Measurements from ENCODE around the gene FBRS. TPM values are rescaled to one million over a fixed set of nuclear protein-coding genes. Genes with fewer than 3 reads are reported as not detected.

Gene FBRS
- total and polyA plus RNA-seq, 3 donors from 2014 or later, result 140 to 302 (median 165) TPM

DNA sequence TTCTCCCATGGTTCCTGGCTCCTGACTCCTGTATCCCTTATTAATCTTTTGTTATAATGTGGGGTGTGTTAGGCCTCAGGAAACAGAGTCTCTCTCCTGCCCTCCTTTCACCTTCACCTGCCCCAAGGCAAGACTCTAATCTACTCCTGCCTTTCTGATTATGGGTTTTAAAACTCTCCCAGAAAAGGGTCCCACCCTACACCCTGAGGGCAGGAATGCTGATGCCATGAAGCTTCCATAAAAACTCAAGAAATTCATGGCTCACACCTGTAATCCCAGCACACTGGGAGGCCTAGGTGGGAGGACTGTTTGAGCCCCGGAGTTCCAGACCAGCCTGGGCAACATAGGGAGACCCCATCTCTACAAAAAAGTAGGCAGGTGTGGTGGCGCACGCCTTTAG, 22.1 kb downstream of the FBRS start:
- Histone ChIP-seq H3K4me1 (no peaks in the 10 kb centered on the region), H3K36me3 (ENCODE audit: low read depth, missing control alignments) (no peaks in the 10 kb centered on the region), H3K27me3 (no peaks in the 10 kb centered on the region), H3K9me3 (no peaks in the 10 kb centered on the region), H3K4me3 (no peak overlapping the region), H3K27ac (no peak overlapping the region)
- DNase-seq, result no peak
- intact Hi-C loops (cut with DNase I; ENCODE audit: low total_unique reads), result no loop called here
- TF ChIP-seq POLR2A (IDR thresholded peaks at IDR 0.05), result no peak
- TF ChIP-seq, protein P1, sequence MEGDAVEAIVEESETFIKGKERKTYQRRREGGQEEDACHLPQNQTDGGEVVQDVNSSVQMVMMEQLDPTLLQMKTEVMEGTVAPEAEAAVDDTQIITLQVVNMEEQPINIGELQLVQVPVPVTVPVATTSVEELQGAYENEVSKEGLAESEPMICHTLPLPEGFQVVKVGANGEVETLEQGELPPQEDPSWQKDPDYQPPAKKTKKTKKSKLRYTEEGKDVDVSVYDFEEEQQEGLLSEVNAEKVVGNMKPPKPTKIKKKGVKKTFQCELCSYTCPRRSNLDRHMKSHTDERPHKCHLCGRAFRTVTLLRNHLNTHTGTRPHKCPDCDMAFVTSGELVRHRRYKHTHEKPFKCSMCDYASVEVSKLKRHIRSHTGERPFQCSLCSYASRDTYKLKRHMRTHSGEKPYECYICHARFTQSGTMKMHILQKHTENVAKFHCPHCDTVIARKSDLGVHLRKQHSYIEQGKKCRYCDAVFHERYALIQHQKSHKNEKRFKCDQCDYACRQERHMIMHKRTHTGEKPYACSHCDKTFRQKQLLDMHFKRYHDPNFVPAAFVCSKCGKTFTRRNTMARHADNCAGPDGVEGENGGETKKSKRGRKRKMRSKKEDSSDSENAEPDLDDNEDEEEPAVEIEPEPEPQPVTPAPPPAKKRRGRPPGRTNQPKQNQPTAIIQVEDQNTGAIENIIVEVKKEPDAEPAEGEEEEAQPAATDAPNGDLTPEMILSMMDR (IDR thresholded peaks at IDR 0.05), result no peak
- WGBS, 2 donors, result 92 to 98% methylated on average over 3 of the region's 3 CpGs

DNA sequence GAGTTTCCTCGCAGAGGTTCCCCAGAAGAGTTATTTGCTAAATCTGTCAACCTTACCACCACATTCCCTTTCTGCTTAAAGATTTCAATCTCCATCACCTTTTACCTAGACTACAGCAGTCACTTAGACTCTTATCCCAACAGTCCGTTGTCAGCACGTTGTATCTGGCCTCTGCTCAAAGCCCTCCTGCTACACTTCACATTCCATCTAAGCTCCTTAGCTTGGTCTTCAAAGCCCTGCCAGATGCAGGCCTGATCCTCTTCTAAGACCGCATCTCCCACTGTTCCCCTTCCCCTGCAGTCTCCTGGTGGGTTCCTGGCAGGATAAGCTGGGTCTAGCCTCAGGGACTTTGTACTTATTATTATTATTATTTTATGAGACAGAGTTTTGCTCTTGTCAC, 30.5 kb downstream of the FBRS start:
- no peaks in the 10 kb centered on the region for H3K9me3 ChIP-seq
- WGBS, 2 donors, result 76 to 80% methylated on average over 4 of the region's 4 CpGs
- no peak overlapping the region for H3K27ac ChIP-seq
- no peaks in the 10 kb centered on the region for H3K36me3 ChIP-seq (ENCODE audit: low read depth, missing control alignments)
- no peak for DNase-seq
- intact Hi-C loops (cut with DNase I; ENCODE audit: low total_unique reads), result no loop called here
- TF ChIP-seq, protein P1 (IDR thresholded peaks at IDR 0.05), result no peak
- no peak for TF ChIP-seq POLR2A (IDR thresholded peaks at IDR 0.05)
- no peaks in the 10 kb centered on the region for H3K27me3 ChIP-seq
- H3K4me1 ChIP-seq, result no peaks in the 10 kb centered on the region
- no peak overlapping the region for H3K4me3 ChIP-seq

DNA sequence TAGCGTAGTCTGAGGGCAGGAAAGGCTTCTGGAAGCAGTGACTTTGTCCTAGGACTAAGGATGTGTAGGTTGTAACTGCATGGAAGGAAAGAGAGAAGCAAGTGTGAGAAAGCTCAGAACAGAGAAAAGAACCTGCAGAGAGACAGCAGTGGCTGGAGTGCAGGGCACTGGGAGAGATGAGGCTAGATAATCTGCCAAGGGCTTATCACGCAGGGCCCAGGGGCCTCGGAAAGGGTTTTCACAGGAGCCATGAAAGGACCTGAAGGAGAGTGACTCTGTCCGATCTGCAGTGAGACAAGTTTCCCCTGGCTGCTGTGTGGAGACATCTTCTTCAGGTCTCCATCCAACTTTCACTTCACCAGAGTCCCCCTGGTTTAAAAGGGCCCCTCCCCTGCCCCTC, 33.7 kb downstream of the FBRS start:
- Histone ChIP-seq H3K9me3 (no peaks in the 10 kb centered on the region), H3K27me3 (no peaks in the 10 kb centered on the region), H3K4me3 (no peak overlapping the region), H3K27ac (no peak overlapping the region), H3K36me3 (ENCODE audit: low read depth, missing control alignments) (no peaks in the 10 kb centered on the region), H3K4me1 (no peaks in the 10 kb centered on the region)
- WGBS, 2 donors, result 55 to 61% methylated on average over 4 of the region's 4 CpGs
- no peak for DNase-seq
- TF ChIP-seq, protein P1 (IDR thresholded peaks at IDR 0.05), result no peak
- TF ChIP-seq POLR2A (IDR thresholded peaks at IDR 0.05), result no peak
- intact Hi-C loops (cut with DNase I; ENCODE audit: low total_unique reads), result no loop called here

DNA sequence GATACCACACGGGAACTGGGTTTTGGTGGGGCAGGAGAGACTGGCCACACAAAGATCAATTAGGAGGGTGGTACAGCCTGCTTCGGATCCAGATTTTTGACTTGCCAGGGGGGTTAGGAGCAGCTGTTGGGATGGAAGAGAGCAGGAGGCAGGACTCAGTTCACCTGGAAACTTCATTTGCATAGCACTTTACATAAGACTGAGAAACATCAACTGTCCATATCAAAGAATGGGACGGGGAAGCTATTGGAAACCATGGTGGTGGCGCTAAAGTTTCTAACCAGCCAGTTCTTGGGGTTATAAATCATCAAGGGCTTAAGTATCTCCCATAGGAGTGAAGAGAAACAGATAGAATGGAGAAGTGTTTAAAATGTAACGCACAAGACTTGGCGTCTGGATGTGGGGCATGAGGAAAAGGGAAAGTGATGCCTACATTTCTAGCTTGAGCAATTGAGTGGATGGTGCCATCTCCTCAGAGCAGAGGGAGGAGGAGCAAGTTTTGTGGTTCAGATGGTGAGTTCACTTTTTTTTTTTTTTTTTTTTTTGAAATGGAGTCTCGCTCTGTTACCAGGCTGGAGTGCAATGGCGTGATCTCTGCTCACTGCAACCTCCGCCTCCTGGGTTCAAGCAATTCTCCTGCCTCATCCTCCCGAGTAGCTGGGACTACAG, 34.3 kb downstream of the FBRS start:
- no peaks in the 10 kb centered on the region for H3K36me3 ChIP-seq (ENCODE audit: low read depth, missing control alignments)
- intact Hi-C loops (cut with DNase I; ENCODE audit: low total_unique reads), result no loop called here
- H3K27ac ChIP-seq, result no peak overlapping the region
- no peak for TF ChIP-seq POLR2A (IDR thresholded peaks at IDR 0.05)
- TF ChIP-seq, protein P1 (IDR thresholded peaks at IDR 0.05), result no peak
- H3K4me3 ChIP-seq, result no peak overlapping the region
- WGBS, 2 donors, result 75 to 77% methylated on average over 10 of the region's 10 CpGs
- peaks cover 4% of the 10 kb centered on the region for H3K4me1 ChIP-seq
- DNase-seq, result no peak
- H3K27me3 ChIP-seq, result no peaks in the 10 kb centered on the region
- H3K9me3 ChIP-seq, result no peaks in the 10 kb centered on the region

Data from testis (tissue), 3 donors.